ENCODE data around the gene SBK3.
"Not testable (repeated sequence)": the region's sequence is repeated elsewhere in the genome, so short reads cannot be mapped to it uniquely, and the experiment has no call there.

SBK3 gene

GRCh38 chr19:55519451-55520311 is 25.7 kb downstream of the SBK3 start:
- DNase-seq (ENCODE audit: low read depth), result no peak

- peak; percentile 83 for DNase-seq (ENCODE audit: low read depth)
These were observed 28.3 kb downstream of the SBK3 start for GRCh38 chr19:55516878-55517620.

GRCh38 chr19:55508120-55508519 is 37.2 kb downstream of the SBK3 start:
- no peak for DNase-seq (ENCODE audit: low read depth)

- DNase-seq (ENCODE audit: low read depth), result no peak
These were observed 40.4 kb downstream of the SBK3 start for GRCh38 chr19:55504981-55505380.

GRCh38 chr19:55504252-55504603 is 41.1 kb downstream of the SBK3 start:
- no peak for DNase-seq (ENCODE audit: low read depth)

GRCh38 chr19:55503502-55504251 is 41.7 kb downstream of the SBK3 start:
- peak; percentile 85 for DNase-seq (ENCODE audit: low read depth)

GRCh38 chr19:55503157-55503501 is 42.2 kb downstream of the SBK3 start:
- DNase-seq (ENCODE audit: low read depth), result no peak

GRCh38 chr19:55502197-55502952 is 43.0 kb downstream of the SBK3 start:
- DNase-seq (ENCODE audit: low read depth), result no peak

GRCh38 chr19:55500368-55500952 is 44.9 kb downstream of the SBK3 start:
- no peak for DNase-seq (ENCODE audit: low read depth)

- DNase-seq (ENCODE audit: low read depth), result no peak
These were observed 47.0 kb downstream of the SBK3 start for GRCh38 chr19:55498246-55498840.

GRCh38 chr19:55497763-55498162 is 47.6 kb downstream of the SBK3 start:
- DNase-seq (ENCODE audit: low read depth), result no peak

GRCh38 chr19:55496820-55497219 is 48.5 kb downstream of the SBK3 start:
- DNase-seq (ENCODE audit: low read depth), result not testable (repeated sequence)

- no peak for DNase-seq (ENCODE audit: low read depth)
These were observed 49.5 kb downstream of the SBK3 start for GRCh38 chr19:55495646-55496349.

GRCh38 chr19:55494172-55494761 is 51.1 kb downstream of the SBK3 start:
- DNase-seq (ENCODE audit: low read depth), result no peak

GRCh38 chr19:55493645-55494171 is 51.6 kb downstream of the SBK3 start:
- no peak for DNase-seq (ENCODE audit: low read depth)

- DNase-seq (ENCODE audit: low read depth), result no peak
These were observed 52.2 kb downstream of the SBK3 start for GRCh38 chr19:55493052-55493644.

GRCh38 chr19:55492362-55492944 is 52.9 kb downstream of the SBK3 start:
- DNase-seq (ENCODE audit: low read depth), result no peak

GRCh38 chr19:55491546-55492360 is 53.6 kb downstream of the SBK3 start:
- DNase-seq (ENCODE audit: low read depth), result no peak

Data from T follicular helper cell (primary cell).